IMR-90 (cell line): ENCODE data around the gene RMDN2. TPM values are rescaled to one million over a fixed set of nuclear protein-coding genes. Genes with fewer than 3 reads are reported as not detected.

Experiments
- ATAC-seq: fragments of 200-7000 bp; cut with Tn5 transposase; 2 replicates; pipeline ENCODE4 v1.9.1; 2020; ENCODE audit warnings: low read depth, mild to moderate bottlenecking, moderate library complexity
- BruUV-seq: library from RNA; stranded (reverse); fragments of 400-500 nt; replicated peaks from 2 replicates; lab custom pipeline; 2021; lab: Mats Ljungman, UMichigan
- CTCF ChIA-PET: fragments of 300-600 bp; formaldehyde crosslinking; extraction: SDS; loops from one replicate; lab custom pipeline; 2021; ENCODE audit warnings: antibody characterized with exemption; lab: Yijun Ruan, JAX
- POLR2A ChIA-PET: fragments of 300-600 bp; sonication (Branson Sonifier 250); formaldehyde crosslinking; loops from one replicate; lab custom pipeline; 2022; ENCODE audit warnings: antibody characterized with exemption; ENCODE audit not compliant: unreplicated experiment; lab: Charles Lee
- DNase-seq: peaks from one replicate; pipeline ENCODE4 v3.0.0; 2013
- H2AFZ ChIP-seq: replicated peaks from 2 replicates; pipeline ENCODE3; 2013; ENCODE audit warnings: low read length, mild to moderate bottlenecking; ENCODE audit not compliant: poor library complexity
- H2AK5ac ChIP-seq: 2 replicates; pipeline ENCODE4 v1.6.1; 2013; ENCODE audit warnings: low read depth, low read length, inconsistent platforms
- H2AK9ac ChIP-seq: replicated peaks from 2 replicates; pipeline ENCODE3; 2013; ENCODE audit warnings: mild to moderate bottlenecking, low read depth, low read length, moderate library complexity; ENCODE audit not compliant: poor library complexity
- H2BK120ac ChIP-seq: 2 replicates; pipeline ENCODE4 v1.6.1; 2013; ENCODE audit warnings: low read depth, low read length, inconsistent platforms
- H2BK15ac ChIP-seq: 3 replicates; pipeline ENCODE4 v1.6.1; 2013; ENCODE audit warnings: low read depth, low read length, inconsistent platforms
- H2BK20ac ChIP-seq: 2 replicates; pipeline ENCODE4 v1.6.1; 2013; ENCODE audit warnings: low read depth, mild to moderate bottlenecking, inconsistent platforms, low read length, moderate library complexity
- H2BK5ac ChIP-seq: 2 replicates; pipeline ENCODE4 v1.6.1; 2013; ENCODE audit warnings: mild to moderate bottlenecking, low read depth, low read length, inconsistent platforms; ENCODE audit not compliant: poor library complexity, severe bottlenecking
- H3K14ac ChIP-seq: replicated peaks from 2 replicates; pipeline ENCODE4 v1.6.1; 2013; ENCODE audit warnings: low read depth, low read length, inconsistent platforms
- H3K18ac ChIP-seq: 2 replicates; pipeline ENCODE4 v1.6.1; 2013; ENCODE audit warnings: low read depth, low read length, control low read depth
- H3K23ac ChIP-seq: 2 replicates; pipeline ENCODE4 v1.6.1; 2013; ENCODE audit warnings: low read depth, low read length, inconsistent platforms
- H3K27ac ChIP-seq: 2 replicates; pipeline ENCODE4 v1.5.1; 2013; ENCODE audit warnings: mild to moderate bottlenecking, control low read depth, low read length; ENCODE audit not compliant: insufficient read depth
- H3K27me3 ChIP-seq: 2 replicates; pipeline ENCODE4 v1.6.1; 2013; ENCODE audit warnings: low read length; ENCODE audit not compliant: control insufficient read depth, insufficient read depth
- H3K36me3 ChIP-seq: 2 replicates; pipeline ENCODE4 v1.6.1; 2013; ENCODE audit warnings: low read length, mixed read lengths; ENCODE audit not compliant: control insufficient read depth, insufficient read depth
- H3K4ac ChIP-seq: 2 replicates; pipeline ENCODE4 v1.6.1; 2013; ENCODE audit warnings: low read depth, low read length, inconsistent platforms
- H3K4me1 ChIP-seq: 2 replicates; pipeline ENCODE4 v1.6.1; 2013; ENCODE audit warnings: low read length, mixed read lengths; ENCODE audit not compliant: control insufficient read depth, insufficient read depth
- H3K4me2 ChIP-seq: 2 replicates; pipeline ENCODE4 v1.6.1; 2013; ENCODE audit warnings: low read depth, mild to moderate bottlenecking, control low read depth, low read length, moderate library complexity
- H3K4me3 ChIP-seq: 2 replicates; pipeline ENCODE4 v1.5.1; 2013; ENCODE audit warnings: low read depth, mild to moderate bottlenecking, control low read depth, low read length, moderate library complexity; ENCODE audit not compliant: insufficient read depth
- H3K56ac ChIP-seq: 2 replicates; pipeline ENCODE4 v1.6.1; 2013; ENCODE audit warnings: low read length, inconsistent platforms; ENCODE audit not compliant: insufficient read depth; ENCODE audit errors: extremely low read depth
- H3K79me1 ChIP-seq, 2 experiments: 2 replicates each; pipeline ENCODE4 v1.6.1; 2013; ENCODE audit warnings: low read length in 2 of 2, inconsistent platforms in 1 of 2, low read depth in 1 of 2
- H3K9ac ChIP-seq: 2 replicates; pipeline ENCODE4 v1.6.1; 2013; ENCODE audit warnings: low read depth, low read length, control low read depth
- H3K9me1 ChIP-seq: 2 replicates; pipeline ENCODE4 v1.6.1; 2013; ENCODE audit warnings: low read length, inconsistent platforms; ENCODE audit not compliant: insufficient read depth
- H3K9me3 ChIP-seq: 2 replicates; pipeline ENCODE4 v1.6.1; 2013; ENCODE audit warnings: low read length; ENCODE audit not compliant: control insufficient read depth, insufficient read depth
- H4K20me1 ChIP-seq: 2 replicates; pipeline ENCODE4 v1.6.1; 2013; ENCODE audit warnings: low read length, inconsistent platforms; ENCODE audit not compliant: insufficient read depth
- H4K5ac ChIP-seq: 2 replicates; pipeline ENCODE4 v1.6.1; 2013; ENCODE audit warnings: mild to moderate bottlenecking, low read depth, low read length, control low read depth
- H4K8ac ChIP-seq, 2 experiments: 2 replicates each; pipeline ENCODE4 v1.6.1; 2013; ENCODE audit warnings: low read depth in 2 of 2, low read length in 2 of 2, control low read depth in 1 of 2, inconsistent platforms in 1 of 2
- H4K91ac ChIP-seq: 2 replicates; pipeline ENCODE4 v1.6.1; 2013; ENCODE audit warnings: low read depth, low read length, inconsistent platforms; ENCODE audit not compliant: insufficient read depth
- BHLHE40 ChIP-seq: fragments of 150-350 bp; IDR thresholded peaks from 2 replicates; pipeline ENCODE4 v1.6.1; 2016; ENCODE audit warnings: mild to moderate bottlenecking, low read depth, low read length
- CEBPB ChIP-seq: IDR thresholded peaks from 2 replicates; pipeline ENCODE4 v1.6.1; 2012; ENCODE audit warnings: low read depth, low read length, improper control_type of control experiment
- CHD1 ChIP-seq: IDR thresholded peaks from 2 replicates; pipeline ENCODE4 v1.6.1; 2012; ENCODE audit warnings: low read depth, low read length, improper control_type of control experiment
- CTCF ChIP-seq: conservative IDR thresholded peaks from 2 replicates; pipeline ENCODE4 v1.5.1; 2012; ENCODE audit warnings: mild to moderate bottlenecking, low read depth, low read length, improper control_type of control experiment
- FOS ChIP-seq: fragments of 150-350 bp; IDR thresholded peaks from 2 replicates; pipeline ENCODE4 v1.6.1; 2016; ENCODE audit warnings: low read depth, low read length
- MAFK ChIP-seq: IDR thresholded peaks from 2 replicates; pipeline ENCODE4 v1.6.1; 2012; ENCODE audit warnings: low read depth, low read length, improper control_type of control experiment
- MAZ ChIP-seq: IDR thresholded peaks from 2 replicates; pipeline ENCODE4 v1.6.1; 2012; ENCODE audit warnings: low read depth, mild to moderate bottlenecking, low read length, improper control_type of control experiment, moderate library complexity, borderline replicate concordance
- MXI1 ChIP-seq: IDR thresholded peaks from 2 replicates; pipeline ENCODE4 v1.6.1; 2012; ENCODE audit warnings: low read depth, mild to moderate bottlenecking, low read length, moderate library complexity, borderline replicate concordance
- POLR2A ChIP-seq: IDR thresholded peaks from 2 replicates; pipeline ENCODE4 v1.6.1; 2012; ENCODE audit warnings: mild to moderate bottlenecking, low read depth, low read length
- RAD21 ChIP-seq: IDR thresholded peaks from 2 replicates; pipeline ENCODE4 v1.6.1; 2012; ENCODE audit warnings: low read length, improper control_type of control experiment
- RCOR1 ChIP-seq: IDR thresholded peaks from 2 replicates; pipeline ENCODE4 v1.6.1; 2012; ENCODE audit warnings: mild to moderate bottlenecking, low read length, improper control_type of control experiment; ENCODE audit not compliant: insufficient replicate concordance
- SMC3 ChIP-seq: fragments of 150-350 bp; IDR thresholded peaks from 2 replicates; pipeline ENCODE4 v1.6.1; 2016; ENCODE audit warnings: low read depth, mild to moderate bottlenecking, antibody characterized with exemption, low read length, moderate library complexity
- WGBS, 2 experiments: methylation state at CpG; one replicate each; pipeline versions ENCODE4 v1.1.5 to v1.1.7; 2013; ENCODE audit warnings: missing lambda C conversion rate in 2 of 2; ENCODE audit not compliant: insufficient read length in 1 of 2; ENCODE audit errors: extremely low coverage in 2 of 2; 5-methylcytosine and 5-hydroxymethylcytosine counted together
- dilution Hi-C: fragments of 300-500 bp; cut with HindIII; formaldehyde crosslinking; loops from one replicate; pipeline ENCODE4 v1.14.3; 2018; ENCODE audit warnings: low sequenced_read_pairs; ENCODE audit not compliant: unreplicated experiment
- in situ Hi-C: fragments of 300-500 bp; cut with MboI; formaldehyde crosslinking; loops from 3 replicates; pipeline ENCODE4 v1.14.3; 2019; ENCODE audit warnings: low sequenced_read_pairs, inconsistent platforms, mixed read lengths
- intact Hi-C: fragments of 100-400 bp; cut with micrococcal nuclease; formaldehyde crosslinking; loops from 2 replicates; pipeline ENCODE4 v1.10.0; 2022
- polyA plus RNA-seq, 3 experiments: library from polyadenylated mRNA; depleted of rRNA; stranded (reverse); fragments of >200 nt; gene quantifications; 2 replicates each; pipeline ENCODE4 v1.2.3, GENCODE V29; 2012; ENCODE audit warnings: low replicate concordance in 1 of 3
- total RNA-seq: library from RNA; depleted of rRNA; stranded (reverse); fragments of >200 nt; gene quantifications from 2 replicates; pipeline ENCODE4 v1.2.3, GENCODE V29; 2012
- TF ChIP-seq, protein P1 (sequence below): fragments of 150-350 bp; IDR thresholded peaks from 2 replicates; pipeline ENCODE4 v1.6.1; 2017; ENCODE audit warnings: mild to moderate bottlenecking, antibody characterized with exemption, low read length, low read depth

The RMDN2 gene
- total and polyA plus RNA-seq, 2 of the 4 experiments (the other 2 are of a cell fraction) = 2.3 to 3.0 TPM

GRCh38 chr2:37881397-37881796 is 43.7 kb upstream of the RMDN2 start:
- no peak overlapping the region for H4K91ac ChIP-seq
- BruUV-seq = no TSS peak
- dilution Hi-C loops = no loop called here
- H3K18ac ChIP-seq = no peak overlapping the region
- H4K20me1 ChIP-seq = no peaks in the 10 kb centered on the region
- H3K14ac ChIP-seq = no peak overlapping the region
- WGBS, 2 experiments = 76% methylated on average over 5 of the region's 9 CpGs; no CpG with 5 or more reads in 1 of the 2 experiments
- no peaks in the 10 kb centered on the region for H3K9me3 ChIP-seq
- DNase-seq (no peak), ATAC-seq (no peak)
- H2BK15ac ChIP-seq = no peak overlapping the region
- CTCF ChIA-PET = interaction anchor here (2.0 to 2.2 kb wide), 2 partner anchors 49 to 486 kb away, joined by 4 to 11 read pairs; no protein-coding TSS in a partner anchor
- H2AFZ ChIP-seq = no peak overlapping the region
- H4K5ac ChIP-seq = no peak overlapping the region
- TF ChIP-seq CHD1 (no peak), MXI1 (no peak), RAD21 (no peak), MAFK (no peak), CTCF (no peak), POLR2A (no peak), CEBPB (no peak), SMC3 (no peak), RCOR1 (no peak), MAZ (no peak), FOS (no peak), BHLHE40 (no peak)
- TF ChIP-seq, protein P1, sequence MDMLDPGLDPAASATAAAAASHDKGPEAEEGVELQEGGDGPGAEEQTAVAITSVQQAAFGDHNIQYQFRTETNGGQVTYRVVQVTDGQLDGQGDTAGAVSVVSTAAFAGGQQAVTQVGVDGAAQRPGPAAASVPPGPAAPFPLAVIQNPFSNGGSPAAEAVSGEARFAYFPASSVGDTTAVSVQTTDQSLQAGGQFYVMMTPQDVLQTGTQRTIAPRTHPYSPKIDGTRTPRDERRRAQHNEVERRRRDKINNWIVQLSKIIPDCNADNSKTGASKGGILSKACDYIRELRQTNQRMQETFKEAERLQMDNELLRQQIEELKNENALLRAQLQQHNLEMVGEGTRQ = no peak
- peaks cover 3% of the 10 kb centered on the region; the same call in 1 of the 2 replicates for H3K9me1 ChIP-seq
- H2AK9ac ChIP-seq = no peak overlapping the region
- H3K79me1 ChIP-seq = no peaks in the 10 kb centered on the region
- no peak overlapping the region for H3K23ac ChIP-seq
- no peak overlapping the region for H2BK5ac ChIP-seq
- H2AK5ac ChIP-seq = no peak overlapping the region
- no peak overlapping the region for H3K27ac ChIP-seq
- intact Hi-C loops = no loop called here
- no peak overlapping the region for H3K4ac ChIP-seq
- H3K27me3 ChIP-seq = peaks cover 11% of the 10 kb centered on the region
- H4K8ac ChIP-seq = no peak overlapping the region
- POLR2A ChIA-PET = no interaction called here
- in situ Hi-C loops = loop anchor here (25.0 kb wide), 1 partner anchor 719 kb away; the partner anchor contains the start of gene EIF2AK2
- no peak overlapping the region; the same call in 1 of the 2 replicates for H3K56ac ChIP-seq
- no peak overlapping the region for H3K4me2 ChIP-seq
- no peaks in the 10 kb centered on the region for H3K4me1 ChIP-seq
- no peak overlapping the region for H3K4me3 ChIP-seq
- H3K9ac ChIP-seq = no peak overlapping the region
- no peak overlapping the region for H2BK20ac ChIP-seq
- no peak overlapping the region for H2BK120ac ChIP-seq
- no peaks in the 10 kb centered on the region for H3K36me3 ChIP-seq
